HuH-7 (cell line): ENCODE results near the gene DCTN2.
"Not testable (repeated sequence)": the region's sequence is repeated elsewhere in the genome, so short reads cannot be mapped to it uniquely, and the experiment has no call there.

ENCODE experiments used
- DNase-seq: peaks from one replicate; pipeline ENCODE4 v3.0.0; 2011; ENCODE audit warnings: low spot score

DCTN2 gene

GRCh38 chr12:57515408-57515933, 31.5 kb downstream of the DCTN2 start:
- no peak for DNase-seq

DNA sequence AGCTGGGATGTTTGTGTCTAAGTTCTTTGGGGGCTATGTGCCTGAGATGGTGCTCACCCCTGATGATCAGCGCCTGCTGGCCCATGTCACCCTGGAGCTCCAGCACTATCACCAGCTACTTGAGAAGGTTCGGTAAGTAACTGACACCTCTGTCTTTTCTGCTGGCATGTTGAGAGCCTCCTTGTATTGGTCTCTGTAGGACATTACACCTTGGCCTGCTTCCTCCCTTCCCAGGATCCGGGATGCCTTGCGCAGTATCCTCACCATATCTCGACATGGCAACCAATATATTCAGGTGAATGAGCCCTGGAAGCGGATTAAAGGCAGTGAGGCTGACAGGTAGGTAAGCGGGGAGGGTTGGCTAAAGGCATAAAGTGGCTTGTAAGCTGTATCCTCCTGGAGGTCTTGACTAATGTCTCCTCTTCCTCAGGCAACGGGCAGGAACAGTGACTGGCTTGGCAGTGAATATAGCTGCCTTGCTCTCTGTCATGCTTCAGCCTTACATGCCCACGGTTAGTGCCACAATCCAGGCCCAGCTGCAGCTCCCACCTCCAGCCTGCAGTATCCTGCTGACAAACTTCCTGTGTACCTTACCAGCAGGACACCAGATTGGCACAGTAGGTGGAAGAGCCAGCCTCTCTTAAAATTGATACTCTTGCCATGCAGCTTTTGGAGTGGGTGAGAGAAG, 32.1 kb downstream of the DCTN2 start:
- DNase-seq, result no peak

DNA sequence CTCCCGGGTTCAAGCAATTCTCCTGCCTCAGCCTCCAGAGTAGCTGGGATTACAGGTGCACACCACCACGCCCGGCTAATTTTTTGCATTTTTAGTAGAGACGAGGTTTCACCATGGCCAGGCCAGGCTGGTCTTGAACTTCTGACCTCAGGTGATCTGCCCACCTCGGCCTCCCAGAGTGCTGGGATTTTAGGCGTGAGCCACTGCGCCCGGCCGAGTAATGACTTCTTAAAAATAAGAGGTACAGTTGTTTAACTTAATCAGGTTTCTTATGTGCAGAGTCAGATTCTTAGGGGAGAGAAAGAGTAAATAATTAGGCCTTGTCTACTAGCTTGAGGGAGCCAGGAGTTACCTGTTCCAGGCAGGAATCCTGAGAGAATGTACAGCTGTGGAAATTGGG, 32.7 kb downstream of the DCTN2 start:
- not testable (repeated sequence) for DNase-seq

GRCh38 chr12:57513677-57514076, 33.3 kb downstream of the DCTN2 start:
- DNase-seq, result not testable (repeated sequence)

GRCh38 chr12:57513266-57513665, 33.7 kb downstream of the DCTN2 start:
- DNase-seq, result no peak

DNA sequence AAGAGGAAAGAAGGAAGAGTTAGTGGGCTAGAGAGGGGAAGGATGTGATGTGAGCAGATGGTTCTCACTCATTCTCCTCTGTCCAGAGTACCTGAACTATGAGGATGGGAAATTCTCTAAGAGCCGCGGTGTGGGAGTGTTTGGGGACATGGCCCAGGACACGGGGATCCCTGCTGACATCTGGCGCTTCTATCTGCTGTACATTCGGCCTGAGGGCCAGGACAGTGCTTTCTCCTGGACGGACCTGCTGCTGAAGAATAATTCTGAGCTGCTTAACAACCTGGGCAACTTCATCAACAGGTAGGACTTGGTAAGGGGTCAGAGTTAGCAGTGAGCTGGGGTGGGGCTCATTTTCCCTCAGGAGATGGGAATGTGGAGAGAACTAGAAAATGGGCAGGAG, 34.3 kb downstream of the DCTN2 start:
- no peak for DNase-seq

- DNase-seq, result no peak
Observed at GRCh38 chr12:57511588-57512325, 35.2 kb downstream of the DCTN2 start.

DNA sequence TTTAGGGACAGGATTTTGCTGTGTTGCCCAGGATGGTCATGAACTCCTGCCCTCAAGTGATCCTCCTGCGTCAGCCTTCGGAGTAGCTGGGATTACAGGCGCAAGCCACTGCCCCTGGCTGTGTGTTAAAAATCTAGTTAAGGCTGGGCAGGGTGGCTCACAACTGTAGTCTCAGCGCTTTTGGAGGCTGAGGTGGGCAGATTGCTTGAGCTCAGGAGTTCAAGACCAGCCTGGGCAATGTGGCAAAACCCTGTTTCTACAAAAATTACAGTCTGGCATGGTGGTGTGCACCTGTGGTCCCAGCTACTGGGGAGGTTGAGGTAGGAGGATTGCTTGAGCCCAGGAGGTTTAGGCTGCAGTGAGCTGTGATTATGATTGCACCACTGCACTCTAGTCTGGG, 35.8 kb downstream of the DCTN2 start:
- no peak for DNase-seq

- not testable (repeated sequence) for DNase-seq
Observed at GRCh38 chr12:57507796-57508195, 39.2 kb downstream of the DCTN2 start.

GRCh38 chr12:57506541-57506940, 40.5 kb downstream of the DCTN2 start:
- not testable (repeated sequence) for DNase-seq

GRCh38 chr12:57502311-57502969, 44.6 kb downstream of the DCTN2 start:
- DNase-seq, result not testable (repeated sequence)

GRCh38 chr12:57500213-57500612, 46.8 kb downstream of the DCTN2 start:
- no peak for DNase-seq

DNA sequence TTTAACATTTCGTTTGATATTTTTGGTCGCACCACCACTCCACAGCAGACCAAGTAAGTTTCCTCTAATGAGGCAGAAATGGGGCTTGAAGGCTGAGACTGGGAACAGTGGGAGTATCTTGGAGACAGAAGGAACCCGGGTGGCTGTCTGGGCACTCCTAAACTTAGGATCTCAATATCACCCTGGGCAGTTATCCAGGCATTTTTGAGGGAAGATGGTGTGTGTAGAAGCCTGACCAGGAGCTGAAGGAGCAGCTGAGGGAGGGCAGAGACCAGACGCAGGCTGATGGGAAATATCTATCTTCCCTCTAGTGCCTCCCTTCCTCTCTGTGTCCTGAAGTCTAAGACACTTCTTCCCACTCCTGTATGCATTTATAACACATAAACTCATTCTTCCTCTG, 48.4 kb downstream of the DCTN2 start:
- no peak for DNase-seq

- no peak for DNase-seq
Observed at GRCh38 chr12:57498132-57498502, 48.9 kb downstream of the DCTN2 start.

GRCh38 chr12:57497223-57498131, 49.5 kb downstream of the DCTN2 start:
- DNase-seq, result no peak

- no peak for DNase-seq
Observed at GRCh38 chr12:57496822-57497221, 50.2 kb downstream of the DCTN2 start.

DNA sequence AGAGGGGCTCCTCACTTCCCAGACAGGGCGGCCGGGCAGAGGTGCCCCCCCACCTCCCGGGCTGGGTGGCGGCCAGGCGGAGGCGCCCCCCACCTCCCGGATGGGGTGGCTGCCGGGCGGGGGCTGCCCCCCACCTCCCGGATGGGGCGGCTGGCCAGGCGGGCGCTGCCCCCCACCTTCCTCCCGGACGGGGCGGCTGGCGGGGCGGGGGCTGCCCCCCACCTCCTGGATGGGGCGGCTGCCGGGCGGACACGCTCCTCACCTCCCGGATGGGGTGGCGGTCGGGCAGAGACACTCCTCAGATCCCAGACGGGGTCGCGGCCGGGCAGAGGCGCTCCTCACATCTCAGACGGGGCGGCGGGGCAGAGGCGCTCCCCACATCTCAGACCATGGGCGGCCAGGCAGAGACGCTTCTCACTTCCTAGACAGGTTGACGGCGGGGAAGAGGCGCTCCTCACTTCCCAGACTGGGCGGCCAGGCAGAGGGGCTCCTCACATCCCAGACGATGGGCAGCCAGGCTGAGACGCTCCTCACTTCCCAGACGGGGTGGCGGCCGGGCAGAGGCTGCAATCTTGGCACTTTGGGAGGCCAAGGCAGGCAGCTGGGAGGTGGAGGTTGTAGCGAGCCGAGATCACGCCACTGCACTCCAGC, 51.8 kb downstream of the DCTN2 start:
- not testable (repeated sequence) for DNase-seq

DNA sequence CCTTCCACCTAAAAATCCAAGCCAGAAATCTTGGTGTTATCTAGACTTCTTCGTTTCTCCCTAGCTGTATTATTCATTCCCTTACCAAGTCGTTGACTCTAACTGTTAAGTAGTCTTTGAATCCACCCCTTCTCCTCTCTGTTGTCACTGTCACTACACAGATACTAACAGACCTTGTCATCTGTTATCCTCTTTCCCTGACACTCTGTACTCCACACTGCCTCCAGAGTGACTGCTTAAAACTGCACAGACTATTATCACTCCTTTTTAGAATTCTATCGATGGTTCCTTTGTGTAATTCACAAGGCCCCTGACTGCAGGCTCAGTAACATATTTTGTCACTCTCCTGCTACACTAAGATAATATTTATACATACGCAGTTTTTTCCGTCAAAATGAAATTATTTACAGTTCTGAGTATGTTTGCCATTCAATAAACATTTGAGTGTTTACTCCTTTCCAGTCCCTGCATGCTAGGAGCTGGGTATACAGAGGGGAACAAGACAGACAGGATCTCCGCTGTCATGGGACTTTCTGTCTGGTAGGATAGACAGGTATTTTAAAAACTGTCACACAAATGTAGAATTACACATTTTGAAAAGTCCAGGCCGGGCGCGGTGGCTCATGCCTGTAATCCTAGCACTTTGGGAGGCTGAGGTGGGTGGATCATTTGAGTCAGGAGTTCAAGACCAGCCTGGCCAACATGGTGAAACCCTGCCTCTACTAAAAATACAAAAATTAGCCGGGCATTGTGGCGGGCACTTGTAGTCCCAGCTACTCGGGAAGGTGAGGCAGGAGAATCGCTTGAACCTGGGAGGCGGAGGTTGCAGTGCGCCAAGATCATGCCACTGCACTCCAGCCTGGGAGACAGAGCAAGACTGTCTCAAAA, 55.4 kb downstream of the DCTN2 start:
- no peak for DNase-seq

DNA sequence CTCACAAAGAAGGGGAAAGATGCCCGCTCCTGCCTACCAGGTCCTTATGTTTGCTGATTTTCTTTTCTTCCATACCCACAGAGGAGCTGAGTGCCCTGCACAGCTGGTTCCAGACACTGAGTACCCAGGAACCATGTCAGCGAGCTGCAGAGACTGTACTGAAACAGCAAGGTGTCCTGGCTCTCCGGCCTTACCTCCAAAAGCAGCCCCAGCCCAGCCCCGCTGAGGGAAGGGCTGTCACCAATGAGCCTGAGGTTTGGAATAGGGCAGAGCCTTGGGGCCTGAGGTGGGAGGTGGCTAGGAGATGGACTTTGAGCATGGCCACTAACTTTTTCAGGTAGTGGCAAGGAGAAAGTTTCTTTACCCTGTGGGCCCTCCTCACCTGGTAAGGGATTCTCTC, 56.9 kb downstream of the DCTN2 start:
- no peak for DNase-seq

- no peak for DNase-seq
Observed at GRCh38 chr12:57489157-57489641, 57.8 kb downstream of the DCTN2 start.
